ENCODE data around the gene TNIK.

GRCh38 chr3:171317171-171317570 is 143.0 kb downstream of the TNIK start:
- TF ChIP-seq POLR2A (IDR thresholded peaks at IDR 0.05) (no peak), POLR2AphosphoS5 (IDR thresholded peaks at IDR 0.05) (no peak)
- TF ChIP-seq, protein P1, sequence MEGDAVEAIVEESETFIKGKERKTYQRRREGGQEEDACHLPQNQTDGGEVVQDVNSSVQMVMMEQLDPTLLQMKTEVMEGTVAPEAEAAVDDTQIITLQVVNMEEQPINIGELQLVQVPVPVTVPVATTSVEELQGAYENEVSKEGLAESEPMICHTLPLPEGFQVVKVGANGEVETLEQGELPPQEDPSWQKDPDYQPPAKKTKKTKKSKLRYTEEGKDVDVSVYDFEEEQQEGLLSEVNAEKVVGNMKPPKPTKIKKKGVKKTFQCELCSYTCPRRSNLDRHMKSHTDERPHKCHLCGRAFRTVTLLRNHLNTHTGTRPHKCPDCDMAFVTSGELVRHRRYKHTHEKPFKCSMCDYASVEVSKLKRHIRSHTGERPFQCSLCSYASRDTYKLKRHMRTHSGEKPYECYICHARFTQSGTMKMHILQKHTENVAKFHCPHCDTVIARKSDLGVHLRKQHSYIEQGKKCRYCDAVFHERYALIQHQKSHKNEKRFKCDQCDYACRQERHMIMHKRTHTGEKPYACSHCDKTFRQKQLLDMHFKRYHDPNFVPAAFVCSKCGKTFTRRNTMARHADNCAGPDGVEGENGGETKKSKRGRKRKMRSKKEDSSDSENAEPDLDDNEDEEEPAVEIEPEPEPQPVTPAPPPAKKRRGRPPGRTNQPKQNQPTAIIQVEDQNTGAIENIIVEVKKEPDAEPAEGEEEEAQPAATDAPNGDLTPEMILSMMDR (IDR thresholded peaks at IDR 0.05 in 8 of 11, conservative IDR thresholded peaks at IDR 0.05 in 3 of 11) = no peak
